ENCODE measurements around the gene CRYBB1.

Gene CRYBB1

DNA sequence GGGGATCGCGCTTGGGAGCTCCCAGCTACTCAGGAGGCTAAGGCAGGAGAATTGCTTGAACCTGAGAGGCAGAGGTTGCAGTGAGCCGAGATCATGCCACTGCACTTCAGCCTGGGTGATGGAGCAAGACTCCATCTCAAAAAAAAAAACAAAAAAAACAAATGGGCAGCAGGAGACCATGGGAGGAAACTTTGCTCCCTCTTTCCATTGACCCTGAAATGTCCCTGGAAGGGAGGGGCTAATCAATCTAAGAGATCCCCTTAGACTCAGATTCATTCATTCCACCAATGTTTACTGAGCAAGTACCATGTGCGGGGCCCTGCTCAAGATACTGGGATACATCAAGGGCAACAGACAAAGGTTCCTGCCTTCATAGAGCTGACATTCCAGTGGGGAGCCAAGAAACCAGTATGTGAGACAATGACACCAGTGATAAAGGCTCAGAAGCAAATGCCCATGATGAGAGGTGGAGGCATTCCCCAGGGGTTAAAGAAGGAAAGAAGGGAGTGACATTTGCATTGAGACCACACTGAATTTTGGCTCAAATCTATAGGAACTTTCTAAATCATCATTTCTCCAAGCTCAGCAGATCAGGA, 67.8 kb downstream of the CRYBB1 start:
- DNase-seq: no peak

Data from bone marrow (tissue), 2 donors.